ENCODE measurements around the gene DOK4. TPM values are rescaled to one million over a fixed set of nuclear protein-coding genes. Genes with fewer than 3 reads are reported as not detected.
"Not testable (repeated sequence)": the region's sequence is repeated elsewhere in the genome, so short reads cannot be mapped to it uniquely, and the experiment has no call there.

Gene DOK4
- total RNA-seq, 1 donor from 2014 or later: 7.5 TPM

GRCh38 chr16:57507136-57508034, 21.1 kb upstream of the DOK4 start:
- intact Hi-C loops (cut with DNase I): no loop called here

GRCh38 chr16:57505169-57505568, 18.9 kb upstream of the DOK4 start:
- peak; percentile 22 for DNase-seq
- intact Hi-C loops (cut with DNase I): no loop called here
- ATAC-seq (ENCODE audit: poor library complexity): no peak

More at GRCh38 chr16:57507136-57508034, 21.1 kb upstream of the DOK4 start:
- ATAC-seq (ENCODE audit: poor library complexity): no peak
- peak; percentile 23 for DNase-seq

GRCh38 chr16:57504491-57504890, 18.2 kb upstream of the DOK4 start:
- ATAC-seq (ENCODE audit: poor library complexity) (no peak), DNase-seq (peak; percentile 31)
- intact Hi-C loops (cut with DNase I): no loop called here

- DNase-seq (peak; percentile 8), ATAC-seq (ENCODE audit: poor library complexity) (no peak)
- intact Hi-C loops (cut with DNase I): no loop called here
These were observed 17.7 kb upstream of the DOK4 start for GRCh38 chr16:57504001-57504400.

GRCh38 chr16:57503366-57503765, 17.1 kb upstream of the DOK4 start:
- intact Hi-C loops (cut with DNase I): no loop called here
- DNase-seq: peak; percentile 37

GRCh38 chr16:57502048-57502775, 15.9 kb upstream of the DOK4 start:
- intact Hi-C loops (cut with DNase I): no loop called here
- DNase-seq (no peak), ATAC-seq (ENCODE audit: poor library complexity) (no peak)

More at GRCh38 chr16:57503366-57503765, 17.1 kb upstream of the DOK4 start:
- ATAC-seq (ENCODE audit: poor library complexity): no peak

- ATAC-seq (ENCODE audit: poor library complexity): no peak
- intact Hi-C loops (cut with DNase I): no loop called here
- no peak for DNase-seq
These were observed 15.2 kb upstream of the DOK4 start for GRCh38 chr16:57501492-57501891.

- ATAC-seq (ENCODE audit: poor library complexity) (no peak), DNase-seq (peak; percentile 22)
- intact Hi-C loops (cut with DNase I): no loop called here
These were observed 14.4 kb upstream of the DOK4 start for GRCh38 chr16:57500578-57501111.

- DNase-seq: peak; percentile 19
- intact Hi-C loops (cut with DNase I); ATAC-seq (ENCODE audit: poor library complexity): not testable (repeated sequence)
These were observed 13.6 kb upstream of the DOK4 start for GRCh38 chr16:57499941-57500340.

GRCh38 chr16:57498031-57498430, 11.7 kb upstream of the DOK4 start:
- intact Hi-C loops (cut with DNase I): no loop called here
- no peak for ATAC-seq (ENCODE audit: poor library complexity)
- DNase-seq: no peak

- ATAC-seq (ENCODE audit: poor library complexity) (no peak), DNase-seq (peak; percentile 21)
- intact Hi-C loops (cut with DNase I): no loop called here
These were observed 10.8 kb upstream of the DOK4 start for GRCh38 chr16:57497121-57497520.

GRCh38 chr16:57493767-57494166, 7.5 kb upstream of the DOK4 start:
- DNase-seq (no peak), ATAC-seq (ENCODE audit: poor library complexity) (no peak)
- intact Hi-C loops (cut with DNase I): no loop called here

GRCh38 chr16:57489229-57489628, 2.9 kb upstream of the DOK4 start:
- ATAC-seq (ENCODE audit: poor library complexity): no peak
- DNase-seq: no peak
- intact Hi-C loops (cut with DNase I): no loop called here

GRCh38 chr16:57486858-57487834, 853 bp upstream of the DOK4 start:
- DNase-seq (no peak), ATAC-seq (ENCODE audit: poor library complexity) (no peak)
- intact Hi-C loops (cut with DNase I): no loop called here

- intact Hi-C loops (cut with DNase I): no loop called here
- DNase-seq (no peak), ATAC-seq (ENCODE audit: poor library complexity) (no peak)
These were observed 990 bp downstream of the DOK4 start for GRCh38 chr16:57485091-57485915.

- ATAC-seq (ENCODE audit: poor library complexity) (no peak), DNase-seq (no peak)
- intact Hi-C loops (cut with DNase I): no loop called here
These were observed 1.7 kb downstream of the DOK4 start for GRCh38 chr16:57484515-57485005.

GRCh38 chr16:57483725-57484514, 2.4 kb downstream of the DOK4 start:
- no peak for DNase-seq
- no peak for ATAC-seq (ENCODE audit: poor library complexity)
- intact Hi-C loops (cut with DNase I): no loop called here
